Stromal cell of bone marrow (primary cell): ENCODE measurements around the gene TUBA3E.
"Not testable (repeated sequence)": the region's sequence is repeated elsewhere in the genome, so short reads cannot be mapped to it uniquely, and the experiment has no call there.

ENCODE experiments used
- DNase-seq: peaks from one replicate; pipeline ENCODE4 v3.0.0-alpha.2; 2012; ENCODE audit warnings: low read depth

TUBA3E gene

GRCh38 chr2:130143266-130144039 is 54.8 kb downstream of the TUBA3E start:
- not testable (repeated sequence) for DNase-seq

DNA sequence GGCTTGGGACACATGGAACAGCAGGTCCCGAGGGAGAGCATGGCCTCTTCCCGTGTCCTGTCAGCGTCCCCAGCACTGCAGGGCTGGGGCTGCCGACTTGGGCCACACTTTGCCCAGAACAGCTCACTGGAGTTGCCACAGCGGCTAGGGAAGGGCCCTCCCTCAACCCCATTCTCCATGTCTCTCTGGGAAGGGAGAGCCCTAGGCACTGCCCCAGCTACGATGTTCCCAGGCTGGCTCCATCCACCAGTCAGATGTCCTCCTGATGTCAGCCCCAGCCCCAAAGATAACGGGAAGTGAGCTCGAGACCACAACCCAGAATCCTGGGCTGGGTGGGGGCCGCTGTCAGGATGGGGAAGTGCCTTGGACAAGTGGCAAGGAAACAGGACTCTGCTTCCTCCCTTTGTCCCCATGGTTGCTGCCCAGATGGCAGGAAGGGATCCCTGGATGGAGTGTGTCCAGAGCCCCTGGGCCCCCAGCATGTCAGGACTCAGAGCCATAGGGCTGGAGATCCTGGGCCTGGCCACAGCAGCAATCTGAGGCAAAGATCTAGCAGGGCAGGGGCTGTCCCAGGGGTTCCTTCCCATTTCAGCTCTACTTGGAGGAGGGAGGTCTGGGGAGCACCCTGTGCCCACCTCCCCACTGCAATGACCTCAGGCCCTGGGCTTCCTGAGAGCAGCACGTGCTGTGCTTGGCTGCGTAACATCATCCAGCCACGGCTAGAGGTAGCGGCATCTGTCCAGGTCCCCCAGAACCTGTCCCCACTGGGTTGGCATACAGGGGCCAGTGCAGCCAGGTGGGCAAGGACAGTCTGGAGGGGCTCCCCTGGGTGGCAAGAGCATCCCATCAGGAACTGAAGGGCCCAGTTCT is 55.6 kb downstream of the TUBA3E start:
- DNase-seq = not testable (repeated sequence)
